HCT116 (cell line): ENCODE measurements around the gene NEDD4L. TPM values are rescaled to one million over a fixed set of nuclear protein-coding genes. Genes with fewer than 3 reads are reported as not detected.

Source experiments
- ATAC-seq: fragments of 200-7000 bp; cut with Tn5 transposase; 2 replicates; pipeline ENCODE4 v1.9.1; 2020; ENCODE audit warnings: mild to moderate bottlenecking, moderate library complexity
- BruUV-seq: library from RNA; stranded (reverse); fragments of 400-500 nt; replicated peaks from 2 replicates; lab custom pipeline; 2021; lab: Mats Ljungman, UMichigan
- CTCF ChIA-PET: fragments of 300-600 bp; sonication (Branson Sonifier 250); formaldehyde crosslinking; loops from one replicate; lab custom pipeline; 2021; ENCODE audit warnings: antibody characterized with exemption; lab: Charles Lee
- POLR2A ChIA-PET: fragments of 300-600, 350-600 bp; sonication (Branson Sonifier 250); formaldehyde crosslinking; loops from one replicate; lab custom pipeline; 2021; ENCODE audit warnings: antibody characterized with exemption; lab: Charles Lee
- RAD21 ChIA-PET, 2 experiments: fragments of 300-600 bp; sonication (Branson Sonifier 250); formaldehyde crosslinking; loops; one replicate each; lab custom pipeline; 2023; ENCODE audit warnings: low total read pairs in 2 of 2; ENCODE audit not compliant: uncharacterized antibody in 2 of 2, unreplicated experiment in 2 of 2, low non-redundant PET in 1 of 2; lab: Charles Lee
- DNase-seq: peaks from one replicate; pipeline ENCODE4 v3.0.0-alpha.2; 2010; ENCODE audit warnings: low read depth, low spot score
- H2AFZ ChIP-seq: fragments of 200-600 bp; shearing (Covaris generic), sonication (generic); 2 replicates; pipeline ENCODE4 v1.6.1; 2017; ENCODE audit warnings: low read depth, mixed run types, mixed read lengths, antibody characterized with exemption, low read length; ENCODE audit not compliant: poor library complexity, severe bottlenecking
- H3K27ac ChIP-seq: 2 replicates; pipeline ENCODE4 v1.5.1; 2012; ENCODE audit warnings: low read depth, low read length
- H3K27me3 ChIP-seq: fragments of 200-600 bp; sonication (generic); 2 replicates; pipeline ENCODE4 v1.6.1; 2016; ENCODE audit warnings: mixed run types, low read length, mixed read lengths; ENCODE audit not compliant: insufficient read depth
- H3K36me3 ChIP-seq, 2 experiments: fragments of 200-500 bp in 1 of 2; fragments of 200-600 bp in 1 of 2; sonication (Bioruptor generic) in 1 of 2; sonication (generic) in 1 of 2; 2 replicates each; pipeline versions ENCODE4 v1.5.1 to v1.6.1; 2014 to 2016; ENCODE audit warnings: low read length in 2 of 2, inconsistent platforms in 1 of 2, mixed read lengths in 1 of 2, mixed run types in 1 of 2; ENCODE audit not compliant: insufficient read depth in 2 of 2, control insufficient read depth in 1 of 2
- H3K4me1 ChIP-seq, 2 experiments: fragments of 200-600 bp in 1 of 2; sonication (generic) in 1 of 2; 2 replicates each; pipeline versions ENCODE4 v1.5.1 to v1.6.1; 2012 to 2017; ENCODE audit warnings: low read length in 2 of 2, inconsistent platforms in 1 of 2, mild to moderate bottlenecking in 1 of 2, mixed read lengths in 1 of 2, mixed run types in 1 of 2, moderate library complexity in 1 of 2; ENCODE audit not compliant: insufficient read depth in 2 of 2, control insufficient read depth in 1 of 2
- H3K4me2 ChIP-seq: fragments of 200-600 bp; sonication (generic); 2 replicates; pipeline ENCODE4 v1.6.1; 2017; ENCODE audit warnings: mixed run types, low read length, mixed read lengths
- H3K4me3 ChIP-seq, 2 experiments: fragments of 200-600 bp in 1 of 2; sonication (generic) in 1 of 2; replicated peaks in 1 of 2; 2 replicates each; pipeline ENCODE4 v1.5.1; 2011 to 2016; ENCODE audit warnings: low read length in 2 of 2, control low read depth in 1 of 2, low read depth in 1 of 2, mild to moderate bottlenecking in 1 of 2, mixed read lengths in 1 of 2, mixed run types in 1 of 2
- H3K79me2 ChIP-seq: fragments of 200-600 bp; sonication (generic); 2 replicates; pipeline ENCODE4 v1.6.1; 2017; ENCODE audit warnings: mild to moderate bottlenecking, mixed run types, low read length, moderate library complexity, mixed read lengths; ENCODE audit not compliant: insufficient read depth
- H3K9ac ChIP-seq: fragments of 200-600 bp; sonication (generic); 2 replicates; pipeline ENCODE4 v1.6.1; 2016; ENCODE audit warnings: low read length, mixed read lengths
- H3K9me2 ChIP-seq: fragments of 200-600 bp; sonication (generic), shearing (Covaris generic); 2 replicates; pipeline ENCODE4 v1.6.1; 2017; ENCODE audit warnings: mixed run types, mild to moderate bottlenecking, moderate library complexity; ENCODE audit not compliant: insufficient read depth
- H3K9me3 ChIP-seq, 2 experiments: fragments of 200-500 bp in 1 of 2; fragments of 200-600 bp in 1 of 2; sonication (Bioruptor generic) in 1 of 2; sonication (generic) in 1 of 2; 2 replicates each; pipeline ENCODE4 v1.6.1; 2014 to 2017; ENCODE audit warnings: low read length in 2 of 2, mixed read lengths in 2 of 2, inconsistent platforms in 1 of 2, low read depth in 1 of 2, mild to moderate bottlenecking in 1 of 2, mixed run types in 1 of 2, moderate library complexity in 1 of 2; ENCODE audit not compliant: control insufficient read depth in 1 of 2, insufficient read depth in 1 of 2
- H4K20me1 ChIP-seq: fragments of 200-600 bp; sonication (generic), shearing (Covaris generic); 2 replicates; pipeline ENCODE4 v1.6.1; 2017; ENCODE audit warnings: mixed run types, mild to moderate bottlenecking, moderate library complexity; ENCODE audit not compliant: insufficient read depth
- CBX3 ChIP-seq: IDR thresholded peaks from 2 replicates; pipeline ENCODE4 v1.6.1; 2012; ENCODE audit warnings: low read depth
- CEBPB ChIP-seq: IDR thresholded peaks from 2 replicates; pipeline ENCODE4 v1.6.1; 2012; ENCODE audit warnings: low read depth
- CTCF ChIP-seq, 3 experiments: fragments of 200-600 bp in 1 of 3; sonication (generic) in 1 of 3; IDR thresholded peaks in 2 of 3; conservative IDR thresholded peaks in 1 of 3; 2 replicates each; pipeline ENCODE4 v1.5.1; 2012 to 2017; ENCODE audit warnings: low read depth in 2 of 3, low read length in 2 of 3, antibody characterized with exemption in 1 of 3, borderline replicate concordance in 1 of 3, control low read depth in 1 of 3, mild to moderate bottlenecking in 1 of 3, mixed read lengths in 1 of 3, mixed run types in 1 of 3, moderate library complexity in 1 of 3; ENCODE audit not compliant: insufficient read depth in 1 of 3
- ELF1 ChIP-seq: IDR thresholded peaks from 2 replicates; pipeline ENCODE4 v1.6.1; 2012; ENCODE audit warnings: low read depth, borderline replicate concordance
- EZH2 ChIP-seq: fragments of 200-600 bp; sonication (generic); IDR thresholded peaks from 2 replicates; pipeline ENCODE4 v1.6.1; 2017; ENCODE audit warnings: antibody characterized with exemption, mixed run types
- EZH2phosphoT487 ChIP-seq: fragments of 200-600 bp; IDR thresholded peaks from 2 replicates; pipeline ENCODE4 v1.6.1; 2018; ENCODE audit warnings: antibody characterized with exemption, borderline replicate concordance
- POLR2A ChIP-seq: IDR thresholded peaks from 2 replicates; pipeline ENCODE4 v1.7.0; 2011; ENCODE audit warnings: borderline replicate concordance; ENCODE audit not compliant: insufficient read depth, insufficient read length; ENCODE audit errors: extremely low read depth
- RAD21 ChIP-seq: IDR thresholded peaks from 2 replicates; pipeline ENCODE4 v1.6.1; 2012; ENCODE audit warnings: low read depth, mild to moderate bottlenecking
- REST ChIP-seq: IDR thresholded peaks from 2 replicates; pipeline ENCODE4 v1.6.1; 2012; ENCODE audit warnings: low read depth
- SIN3A ChIP-seq: IDR thresholded peaks from 2 replicates; pipeline ENCODE4 v1.6.1; 2012; ENCODE audit warnings: low read depth
- SP1 ChIP-seq: IDR thresholded peaks from 2 replicates; pipeline ENCODE4 v1.6.1; 2012; ENCODE audit warnings: low read depth
- ZFX ChIP-seq: fragments of 450-650 bp; IDR thresholded peaks from 2 replicates; pipeline ENCODE4 v1.6.1; 2017
- intact Hi-C: fragments of 100-400 bp; cut with micrococcal nuclease; formaldehyde crosslinking; loops from 2 replicates; pipeline ENCODE4 v1.10.0; 2022
- total RNA-seq: library from RNA; stranded (reverse); gene quantifications from one replicate; pipeline ENCODE4 v1.2.1, GENCODE V29; 2021; ENCODE audit not compliant: unreplicated experiment
- TF ChIP-seq, protein P1 (sequence below): IDR thresholded peaks from 2 replicates; pipeline ENCODE4 v1.6.1; 2012

NEDD4L gene
- total RNA-seq, 1 experiment from 2014 or later = 41.5 TPM

DNA sequence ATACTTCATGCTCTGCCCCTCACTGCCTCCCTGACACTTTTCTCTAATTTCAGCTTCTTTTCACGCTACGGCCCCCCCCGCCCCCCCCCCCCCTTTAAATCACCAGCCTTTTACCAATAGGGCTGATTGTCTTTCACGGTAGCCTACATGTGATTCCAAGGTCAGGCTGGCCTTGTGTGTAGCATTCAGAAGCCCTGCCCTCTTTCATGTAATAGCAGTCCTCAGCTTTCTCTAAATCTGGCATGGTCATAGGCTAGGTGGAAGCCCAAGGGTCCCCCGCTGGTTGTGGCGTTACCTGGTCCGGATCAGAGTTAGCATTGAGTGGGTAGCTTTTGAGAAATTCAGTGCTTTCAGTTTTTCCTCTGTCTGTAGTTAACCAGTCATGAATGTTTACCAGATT lies 303.1 kb downstream of the NEDD4L start:
- Histone ChIP-seq H3K4me3 (no peak overlapping the region), H3K9me3 (no peaks in the 10 kb centered on the region), H3K36me3 (peaks cover 4 to 8% of the 10 kb centered on the region in 2 experiments; a peak in 3 of 4 replicates), H4K20me1 (no peaks in the 10 kb centered on the region), H3K9me2 (no peaks in the 10 kb centered on the region), H3K4me1 (no peaks in the 10 kb centered on the region), H3K79me2 (no peaks in the 10 kb centered on the region), H2AFZ (no peak overlapping the region), H3K27me3 (no peaks in the 10 kb centered on the region), H3K9ac (no peak overlapping the region)
- intact Hi-C loops = no loop called here
- ATAC-seq (no peak), DNase-seq (no peak)
- CTCF ChIA-PET = interaction anchor here (0.6 kb wide), 1 partner anchor 148 kb away, joined by 4 read pairs; no protein-coding TSS in a partner anchor
- RAD21 ChIA-PET = no interaction called here
- BruUV-seq = no TSS peak
- TF ChIP-seq ZFX (no peak), POLR2A (no peak), SP1 (no peak), CEBPB (no peak), EZH2 (no peak), ELF1 (no peak), CBX3 (no peak), REST (no peak), CTCF (IDR thresholded peaks at IDR 0.05 in 2 of 3, conservative IDR thresholded peaks at IDR 0.05 in 1 of 3; ENCODE audit: borderline replicate concordance in 1 of 3, insufficient read depth in 1 of 3, low read depth in 2 of 3, low read length in 2 of 3) (no peak), RAD21 (no peak), SIN3A (no peak), EZH2phosphoT487 (no peak)
- TF ChIP-seq, protein P1, sequence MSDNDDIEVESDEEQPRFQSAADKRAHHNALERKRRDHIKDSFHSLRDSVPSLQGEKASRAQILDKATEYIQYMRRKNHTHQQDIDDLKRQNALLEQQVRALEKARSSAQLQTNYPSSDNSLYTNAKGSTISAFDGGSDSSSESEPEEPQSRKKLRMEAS = no peak
- TF ChIP-seq, all 23 proteins: peak for 0
- H3K27ac ChIP-seq = no peak overlapping the region
- no peak overlapping the region for H3K4me2 ChIP-seq
- POLR2A ChIA-PET = no interaction called here
